MM.1S (cell line): ENCODE measurements around the gene RIPOR1.

ENCODE experiments used
- EZH2 ChIP-seq: fragments of 300-600 bp; sonication (generic); optimal IDR thresholded peaks from 2 replicates; pipeline ENCODE3; 2017; ENCODE audit warnings: low read depth, mild to moderate bottlenecking, antibody characterized with exemption, low read length, mixed read lengths
- TF ChIP-seq, protein P1 (sequence below): fragments of 300-600 bp; sonication (generic); IDR thresholded peaks from 2 replicates; pipeline ENCODE4 v1.5.1; 2016; ENCODE audit warnings: antibody characterized with exemption, low read length, mixed read lengths

DNA sequence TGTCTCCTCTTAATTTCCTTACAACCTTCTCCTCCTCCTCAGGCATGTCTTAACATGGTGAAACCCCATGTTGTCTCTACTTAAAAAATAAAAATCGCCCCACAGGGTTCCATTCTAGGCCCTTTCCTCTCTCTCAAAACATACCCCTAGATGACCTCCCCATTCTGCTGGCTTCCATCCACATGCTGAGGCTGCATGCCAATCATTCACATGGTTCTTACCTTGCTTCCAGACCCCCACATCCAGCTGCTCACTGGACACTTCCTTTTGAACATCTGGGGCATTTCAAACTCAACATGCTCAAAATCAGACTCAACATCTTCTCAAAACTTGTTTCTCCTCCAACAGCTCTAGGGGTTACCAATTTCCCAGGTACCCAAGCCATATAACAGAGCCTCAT lies 21.3 kb downstream of the RIPOR1 start:
- TF ChIP-seq, protein P1, sequence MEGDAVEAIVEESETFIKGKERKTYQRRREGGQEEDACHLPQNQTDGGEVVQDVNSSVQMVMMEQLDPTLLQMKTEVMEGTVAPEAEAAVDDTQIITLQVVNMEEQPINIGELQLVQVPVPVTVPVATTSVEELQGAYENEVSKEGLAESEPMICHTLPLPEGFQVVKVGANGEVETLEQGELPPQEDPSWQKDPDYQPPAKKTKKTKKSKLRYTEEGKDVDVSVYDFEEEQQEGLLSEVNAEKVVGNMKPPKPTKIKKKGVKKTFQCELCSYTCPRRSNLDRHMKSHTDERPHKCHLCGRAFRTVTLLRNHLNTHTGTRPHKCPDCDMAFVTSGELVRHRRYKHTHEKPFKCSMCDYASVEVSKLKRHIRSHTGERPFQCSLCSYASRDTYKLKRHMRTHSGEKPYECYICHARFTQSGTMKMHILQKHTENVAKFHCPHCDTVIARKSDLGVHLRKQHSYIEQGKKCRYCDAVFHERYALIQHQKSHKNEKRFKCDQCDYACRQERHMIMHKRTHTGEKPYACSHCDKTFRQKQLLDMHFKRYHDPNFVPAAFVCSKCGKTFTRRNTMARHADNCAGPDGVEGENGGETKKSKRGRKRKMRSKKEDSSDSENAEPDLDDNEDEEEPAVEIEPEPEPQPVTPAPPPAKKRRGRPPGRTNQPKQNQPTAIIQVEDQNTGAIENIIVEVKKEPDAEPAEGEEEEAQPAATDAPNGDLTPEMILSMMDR, result no peak
- TF ChIP-seq EZH2, result no peak
